NCI-H2081 (cell line): ENCODE data around the gene NKAIN2.
"Not testable (repeated sequence)": the region's sequence is repeated elsewhere in the genome, so short reads cannot be mapped to it uniquely, and the experiment has no call there.

Source experiments
- DNase-seq, 2 experiments: peaks; one replicate each; lab custom pipeline; 2025; lab: John Stamatoyannopoulos, UW

Gene NKAIN2

GRCh38 chr6:123895346-123895745 is 91.7 kb downstream of the NKAIN2 start:
- no peak for DNase-seq

DNA sequence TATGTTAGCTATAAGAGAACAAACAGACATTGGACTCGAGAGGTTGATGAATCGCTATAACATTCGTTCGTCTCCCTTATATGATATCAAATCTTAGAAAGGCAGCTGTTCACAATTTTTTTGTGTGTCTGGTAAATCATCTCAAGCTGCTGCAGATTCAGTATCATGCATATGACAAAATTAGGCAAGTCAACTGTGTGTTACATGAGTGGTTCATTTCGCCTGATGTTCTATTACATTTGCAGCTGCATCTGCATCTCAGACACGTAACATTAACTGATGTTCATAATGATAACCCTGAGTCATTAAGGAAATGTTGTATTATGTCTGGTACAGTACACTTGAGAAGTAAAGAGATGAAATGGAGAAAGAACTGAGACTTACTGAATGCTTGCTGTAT is 92.1 kb downstream of the NKAIN2 start:
- DNase-seq: no peak

- DNase-seq: no peak
These were observed 93.2 kb downstream of the NKAIN2 start for GRCh38 chr6:123896869-123897268.

DNA sequence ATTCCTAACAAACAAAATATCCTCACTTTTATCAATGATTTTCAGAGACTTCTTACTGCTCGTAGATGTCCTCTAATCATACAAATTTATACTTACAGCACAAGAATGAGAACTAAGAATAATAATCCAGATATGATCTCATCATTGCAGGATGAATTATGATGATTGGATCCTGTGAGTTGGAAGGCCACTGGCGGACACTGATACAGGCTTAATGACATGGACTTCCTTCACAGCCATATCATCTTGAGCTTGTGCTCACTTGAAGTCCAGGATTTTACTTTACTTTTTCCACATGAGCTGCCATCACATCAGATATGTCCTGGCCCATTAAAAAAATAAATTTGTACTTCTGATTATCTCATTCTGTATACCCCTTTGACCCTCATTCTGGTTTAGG is 94.3 kb downstream of the NKAIN2 start:
- no peak for DNase-seq

DNA sequence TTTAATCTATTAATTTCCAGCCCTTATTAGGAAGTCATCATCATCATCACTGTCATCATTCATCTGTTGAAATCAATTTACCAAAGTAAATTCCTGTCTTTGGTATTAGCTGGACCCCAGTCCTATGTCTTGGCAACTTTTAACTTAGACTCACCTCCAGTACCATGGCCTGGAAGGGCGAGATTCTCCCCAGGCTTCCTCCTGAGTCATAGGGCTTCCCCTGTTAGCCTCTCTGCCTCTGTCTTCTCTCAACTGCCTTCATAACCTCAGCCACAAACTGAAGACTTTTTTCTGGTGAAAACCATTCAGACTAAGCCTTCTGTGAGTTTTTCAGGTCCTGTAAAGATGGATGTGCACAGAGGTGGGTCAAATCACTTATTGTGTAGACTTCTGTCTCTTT is 95.0 kb downstream of the NKAIN2 start:
- no peak for DNase-seq

DNA sequence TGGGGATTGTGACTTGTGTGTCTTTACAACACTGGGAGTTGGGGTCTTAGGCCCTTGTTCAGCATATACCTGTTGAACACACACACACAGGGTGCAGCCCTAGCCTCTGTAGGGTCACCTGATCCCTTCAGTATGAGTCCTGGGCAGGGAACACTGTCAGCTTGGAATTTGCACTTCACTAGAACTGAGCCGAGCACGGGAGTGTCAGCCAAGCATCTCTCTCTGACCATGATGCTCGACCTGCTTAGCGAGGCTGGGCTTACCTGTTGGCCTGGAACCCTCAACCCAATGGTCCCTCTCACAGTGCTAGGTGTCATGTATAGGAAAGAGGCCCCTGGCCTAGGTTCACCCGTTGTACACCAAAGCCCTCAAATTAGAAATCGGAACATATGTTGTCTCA is 96.1 kb downstream of the NKAIN2 start:
- no peak for DNase-seq

GRCh38 chr6:123901436-123901835 is 97.8 kb downstream of the NKAIN2 start:
- no peak for DNase-seq

DNA sequence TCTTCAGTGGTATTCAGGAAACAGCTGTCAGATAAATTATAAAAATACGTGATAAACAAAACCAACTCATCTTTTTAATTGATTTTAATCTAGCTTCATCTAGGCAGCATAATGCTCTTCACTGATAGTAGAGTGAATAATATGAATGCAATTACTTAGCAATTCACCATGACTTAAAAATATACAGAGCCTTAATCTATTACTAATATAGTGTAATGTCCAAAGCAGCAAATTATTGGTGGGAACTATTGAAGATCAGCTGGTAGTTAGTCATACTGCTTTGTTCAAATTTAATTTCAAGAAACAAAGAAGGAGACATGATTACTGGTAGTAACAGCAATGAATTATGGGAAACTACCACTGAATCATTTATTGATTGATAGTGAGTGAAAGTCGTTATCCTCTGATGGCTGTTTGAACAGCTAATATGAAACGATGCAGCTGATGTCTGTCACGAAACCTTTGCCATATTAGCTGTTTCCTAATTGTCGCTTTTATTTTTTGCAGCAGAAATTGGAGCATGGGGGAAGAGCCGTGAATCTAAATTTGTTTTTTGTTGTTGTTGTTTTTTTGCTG is 99.2 kb downstream of the NKAIN2 start:
- no peak for DNase-seq

DNA sequence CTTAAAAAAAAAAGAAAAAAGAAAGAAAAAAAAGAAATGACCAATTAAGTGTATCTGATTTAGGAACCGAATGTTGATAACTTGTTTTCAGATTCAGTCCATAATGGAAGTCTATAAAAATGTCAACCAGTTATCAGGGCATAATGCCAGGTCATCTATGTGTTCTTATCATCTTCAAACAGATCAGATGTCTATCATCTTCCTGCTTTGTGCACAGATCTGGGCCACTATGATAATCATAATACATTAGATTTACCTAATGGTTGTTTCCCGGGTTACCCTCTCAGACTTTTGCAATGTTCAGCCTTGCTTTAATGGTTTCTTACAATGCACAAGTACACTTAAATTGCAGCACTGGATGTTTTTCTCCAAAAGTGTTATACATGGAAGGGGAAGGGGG is 100.6 kb downstream of the NKAIN2 start:
- no peak for DNase-seq

GRCh38 chr6:123908797-123909196 is 105.1 kb downstream of the NKAIN2 start:
- peak in 1 of 2 experiments; percentile 31 for DNase-seq

DNA sequence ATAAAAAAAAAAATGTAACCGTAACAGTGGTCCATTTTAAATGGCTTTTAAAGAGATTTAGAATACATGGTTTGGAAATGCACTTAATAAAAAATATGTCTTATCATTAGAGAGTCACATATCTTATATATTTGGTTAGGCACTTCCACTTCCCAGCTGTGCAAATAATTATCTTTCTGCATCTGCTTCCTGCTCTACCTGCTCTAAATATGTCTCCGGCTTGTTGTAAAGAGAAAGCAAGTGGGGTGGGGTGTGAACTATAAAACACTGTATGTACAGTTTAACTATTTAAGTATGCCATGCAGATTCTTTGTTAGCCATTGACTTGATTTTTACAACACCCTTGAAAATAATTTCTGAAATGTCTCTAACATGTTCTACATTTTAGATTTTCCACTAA is 106.3 kb downstream of the NKAIN2 start:
- DNase-seq: peak; percentile 37 to 83

- DNase-seq: no peak
These were observed 110.2 kb downstream of the NKAIN2 start for GRCh38 chr6:123913863-123914262.

GRCh38 chr6:123923379-123923778 is 119.7 kb downstream of the NKAIN2 start:
- DNase-seq: not testable (repeated sequence)

GRCh38 chr6:123925350-123925749 is 121.7 kb downstream of the NKAIN2 start:
- peak in 1 of 2 experiments; percentile 25 for DNase-seq

- DNase-seq: no peak
These were observed 122.3 kb downstream of the NKAIN2 start for GRCh38 chr6:123925842-123926399.

GRCh38 chr6:123928529-123928928 is 124.9 kb downstream of the NKAIN2 start:
- DNase-seq: no peak

DNA sequence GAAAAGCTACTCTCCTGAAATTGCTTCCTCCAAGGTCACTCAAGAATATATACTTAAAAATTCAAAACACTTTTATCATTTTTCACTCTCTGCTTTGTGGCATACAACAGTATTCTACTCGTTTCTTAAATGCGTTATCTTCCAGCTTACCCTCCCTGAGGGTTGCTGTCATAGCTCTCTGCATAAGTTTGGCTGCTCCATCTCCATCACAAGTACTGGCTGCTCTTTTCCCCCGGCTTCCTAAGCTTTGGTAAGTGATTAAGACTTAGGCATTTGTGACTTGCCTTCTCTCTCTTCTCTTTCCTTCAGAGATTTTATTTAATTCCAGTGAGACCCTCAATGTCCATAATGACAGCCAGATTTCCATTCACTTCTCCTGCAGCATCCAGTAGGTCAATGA is 128.3 kb downstream of the NKAIN2 start:
- DNase-seq: no peak

- DNase-seq: no peak
These were observed 136.9 kb downstream of the NKAIN2 start for GRCh38 chr6:123940551-123940950.

- no peak for DNase-seq
These were observed 138.2 kb downstream of the NKAIN2 start for GRCh38 chr6:123941855-123942254.

DNA sequence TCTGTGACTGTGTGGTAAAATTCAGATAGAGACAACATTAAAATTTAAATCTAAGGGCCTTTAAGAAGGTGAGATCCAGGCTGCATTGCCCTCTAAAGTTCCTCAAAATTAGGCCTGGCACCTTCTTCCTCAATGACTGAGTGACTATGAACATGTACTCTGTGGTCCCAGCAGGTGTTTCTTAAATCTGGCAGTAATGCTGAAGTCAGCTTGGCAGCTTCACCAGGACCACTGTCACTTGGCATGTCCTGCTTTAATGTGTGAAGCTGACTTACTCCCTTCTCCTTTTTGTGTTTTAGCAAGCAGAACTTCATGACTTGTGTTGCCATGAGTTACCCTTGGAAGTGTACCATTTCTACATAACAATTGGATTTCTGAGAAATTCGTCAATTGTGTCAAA is 141.7 kb downstream of the NKAIN2 start:
- DNase-seq: peak; percentile 30 to 82

- peak; percentile 3 to 31 for DNase-seq
These were observed 150.3 kb downstream of the NKAIN2 start for GRCh38 chr6:123953920-123954319.

DNA sequence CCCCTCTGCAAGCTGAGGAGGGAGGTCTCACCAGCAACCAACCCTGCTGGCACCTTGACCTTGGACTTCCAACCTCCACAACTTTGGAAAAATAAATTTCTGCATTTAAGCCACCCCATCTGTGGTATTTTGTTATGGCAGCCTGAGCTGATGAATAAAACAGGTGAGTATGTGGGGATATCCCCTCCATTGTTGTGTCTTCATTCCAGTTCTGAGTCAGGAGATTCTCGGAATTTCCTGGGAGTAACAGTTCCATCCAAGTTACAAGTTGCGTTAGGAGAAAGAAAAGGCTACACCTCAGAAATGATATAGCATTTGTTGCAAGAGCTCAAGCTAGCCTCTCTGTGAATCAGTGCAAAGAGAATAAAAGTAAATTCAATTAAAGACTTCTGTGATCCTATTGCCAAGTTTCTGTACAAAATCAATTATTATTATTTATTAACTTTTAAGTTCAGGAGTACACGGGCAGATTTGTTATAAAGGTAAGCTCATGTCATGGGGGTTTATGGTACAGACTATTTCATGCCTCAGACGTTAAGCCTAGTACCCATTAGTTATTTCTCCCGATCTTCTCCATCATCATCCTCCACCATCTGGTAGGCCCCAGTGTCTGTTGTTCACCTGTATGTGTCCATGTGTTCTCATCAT is 153.0 kb downstream of the NKAIN2 start:
- DNase-seq: no peak

GRCh38 chr6:123962508-123962907 is 158.8 kb downstream of the NKAIN2 start:
- DNase-seq: peak; percentile 91 to 97

DNA sequence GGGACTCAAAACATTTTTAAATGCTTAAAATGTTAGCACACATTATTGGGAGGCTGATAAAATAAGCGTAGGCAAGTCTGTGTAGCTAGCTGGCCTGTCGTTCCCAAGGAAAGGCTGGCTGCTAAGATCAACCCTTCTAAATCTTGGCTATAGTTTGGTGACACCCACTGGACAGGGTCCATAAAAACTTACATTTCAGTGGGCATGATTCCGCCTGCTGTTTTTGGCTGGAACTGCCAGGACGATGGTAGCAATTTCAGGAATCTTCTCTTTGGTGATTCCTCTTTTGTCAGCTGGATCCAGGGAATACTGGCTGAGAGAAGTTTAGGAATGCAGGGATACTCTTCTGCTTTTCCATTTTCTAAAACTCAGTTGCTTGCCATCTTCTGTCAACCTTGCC is 162.2 kb downstream of the NKAIN2 start:
- peak; percentile 5 to 61 for DNase-seq
